Activated CD4-positive, alpha-beta T cell treated with anti-CD3 and anti-CD28 coated beads, Interleukin-2, amount 50 U/mL, for 48 hours (primary cell): Measurements from ENCODE around the gene ZIC3.

ENCODE experiments used
- DNase-seq, 2 experiments: peaks; one replicate each; pipeline ENCODE4 v3.0.0-alpha.2; 2020

Gene ZIC3

DNA sequence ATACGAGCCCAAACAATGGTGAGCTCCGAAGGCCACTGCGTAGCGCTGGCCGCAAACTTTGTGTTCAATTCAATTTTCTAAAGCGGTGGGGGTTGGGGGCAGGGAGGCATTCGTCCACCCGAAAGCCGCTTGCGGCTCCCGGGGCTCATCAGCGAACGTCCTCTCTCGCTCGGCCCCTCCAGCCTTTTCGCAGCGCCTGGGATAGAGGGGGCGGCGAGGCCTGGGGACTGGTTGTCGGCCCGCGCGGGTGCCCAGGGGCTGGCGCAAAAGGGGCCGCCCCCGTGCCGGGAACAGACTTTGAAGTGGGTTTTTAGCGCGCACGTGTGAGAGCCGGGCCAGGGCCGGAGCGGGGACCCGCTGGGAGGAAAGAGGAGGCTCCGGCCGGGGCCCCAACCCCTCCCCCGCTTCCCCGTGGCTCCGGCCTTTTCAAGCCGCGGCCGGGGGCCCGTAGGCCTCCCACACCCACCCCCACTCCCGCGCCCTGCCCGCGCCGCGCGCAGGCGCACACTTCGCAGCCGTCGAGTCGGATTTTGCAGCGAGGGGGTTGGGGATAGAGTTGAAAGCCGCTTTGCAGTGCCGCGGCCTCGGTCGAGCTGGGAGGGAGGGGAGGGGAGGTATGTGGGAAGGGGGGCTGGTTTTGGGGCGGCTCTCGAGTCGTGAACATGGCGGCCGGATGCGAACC lies 8.3 kb downstream of the ZIC3 start:
- no peak for DNase-seq

DNA sequence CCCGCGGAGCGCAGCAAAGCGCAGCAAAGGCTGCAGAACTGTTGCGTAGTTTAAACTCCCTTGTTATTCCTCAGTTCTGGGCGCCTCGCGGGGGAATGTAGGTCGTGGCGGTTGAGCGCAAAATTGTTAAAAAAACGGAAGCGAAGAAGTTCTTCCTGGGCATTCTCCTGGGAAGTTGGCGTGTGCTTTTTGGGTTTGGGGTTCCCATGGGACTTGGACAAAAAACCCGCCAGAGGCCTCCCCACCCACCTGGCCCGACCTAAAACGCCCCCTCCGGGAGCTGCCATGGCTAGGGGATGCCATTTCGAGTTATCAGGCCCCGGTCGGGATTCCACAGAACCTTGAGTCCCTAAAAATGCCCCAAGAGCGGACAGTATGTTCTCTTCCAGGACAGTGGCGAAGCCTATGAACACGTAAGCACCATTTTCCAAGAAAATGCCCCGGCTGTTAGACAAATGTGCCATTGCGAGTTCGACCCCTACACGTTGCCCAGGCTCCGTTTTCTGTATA lies 8.9 kb downstream of the ZIC3 start:
- DNase-seq: no peak

DNA sequence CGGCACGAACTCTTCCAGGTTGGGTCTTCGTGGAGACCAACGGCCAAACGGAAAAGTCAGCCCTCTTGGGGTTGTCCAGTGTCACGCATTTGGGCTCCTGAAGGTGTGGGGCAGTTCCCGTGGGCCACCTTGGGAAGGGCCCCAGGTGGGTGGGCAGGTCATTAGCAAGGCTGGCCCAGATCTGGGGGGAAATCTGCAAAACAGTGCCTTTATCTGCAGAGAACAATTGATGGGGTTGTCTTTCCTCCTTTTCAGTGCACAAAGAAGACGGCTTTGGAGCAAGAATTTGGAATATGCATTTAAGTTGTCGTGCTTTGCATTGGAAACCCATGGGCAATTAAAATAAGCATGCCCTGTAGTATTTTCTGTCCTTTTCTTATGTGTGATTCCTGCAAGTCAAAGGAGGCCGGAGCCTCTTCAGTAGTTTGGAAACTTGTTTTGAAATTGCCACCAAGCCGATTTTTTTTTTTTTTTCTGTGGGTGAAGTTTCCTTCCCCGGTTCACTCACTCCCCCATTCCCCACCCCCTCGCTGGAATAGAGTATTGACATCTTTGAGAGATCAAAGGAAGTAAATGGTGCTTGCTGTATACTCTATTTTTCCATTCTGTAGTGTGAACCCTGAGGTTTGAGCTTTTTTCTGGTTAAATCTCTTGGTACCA lies 9.8 kb downstream of the ZIC3 start:
- no peak for DNase-seq

DNA sequence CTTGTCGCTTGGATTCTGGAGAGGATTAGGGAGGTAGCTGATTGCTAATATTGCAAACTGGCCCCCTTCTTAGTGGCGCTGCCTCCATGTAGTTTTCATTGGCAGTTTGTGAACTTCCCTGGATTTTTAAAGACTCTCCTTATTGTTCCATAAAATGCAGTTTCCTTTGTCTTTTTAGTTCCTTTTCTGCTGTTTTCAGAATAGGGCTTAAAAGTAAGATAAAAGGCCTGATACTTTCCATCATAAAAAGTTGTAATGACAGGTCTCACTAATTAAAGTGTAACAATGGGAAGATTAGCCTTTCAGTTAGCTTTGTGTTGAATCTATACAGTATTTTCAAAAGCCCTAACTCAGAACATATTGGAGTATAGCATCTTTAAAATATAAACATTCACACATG lies 21.2 kb downstream of the ZIC3 start:
- DNase-seq: no peak

DNA sequence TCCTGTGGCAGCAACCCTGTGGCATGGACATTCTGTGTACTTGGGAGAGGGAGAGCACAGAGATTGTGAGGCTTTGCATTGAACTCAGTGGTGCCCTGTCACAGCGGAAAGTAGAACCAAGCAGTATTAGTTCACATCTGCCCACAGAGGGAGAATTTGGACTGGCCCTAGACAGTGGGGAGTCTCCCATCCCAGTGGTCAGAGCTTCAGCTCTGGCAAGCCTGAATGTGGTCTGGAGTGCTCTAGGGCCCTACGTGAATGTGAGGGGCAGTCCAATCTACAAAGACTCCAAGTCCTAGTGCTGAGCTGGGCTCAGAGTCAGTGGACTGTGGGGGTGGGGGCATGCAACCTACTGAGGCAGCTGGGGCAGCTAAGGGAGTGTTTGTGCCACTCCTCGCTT lies 34.8 kb downstream of the ZIC3 start:
- no peak for DNase-seq
